HL-60 (cell line): Measurements from ENCODE around the gene SCN5A.

ENCODE experiments used
- GABPA ChIP-seq: IDR thresholded peaks from 2 replicates; pipeline ENCODE4 v1.6.1; 2012; ENCODE audit warnings: low read depth
- POLR2AphosphoS5 ChIP-seq: IDR thresholded peaks from 2 replicates; pipeline ENCODE4 v1.6.1; 2012; ENCODE audit warnings: low read depth
- SPI1 ChIP-seq: IDR thresholded peaks from 2 replicates; pipeline ENCODE4 v1.6.1; 2012; ENCODE audit warnings: low read depth, mild to moderate bottlenecking, borderline replicate concordance
- TF ChIP-seq, protein P1 (sequence below): IDR thresholded peaks from one replicate; pipeline ENCODE4 v1.5.1; 2011; ENCODE audit warnings: low read length, control low read depth, inconsistent platforms; ENCODE audit not compliant: insufficient read depth
- TF ChIP-seq, protein P2 (sequence below): IDR thresholded peaks from 2 replicates; pipeline ENCODE4 v1.6.1; 2012; ENCODE audit warnings: low read depth; ENCODE audit not compliant: insufficient replicate concordance

DNA sequence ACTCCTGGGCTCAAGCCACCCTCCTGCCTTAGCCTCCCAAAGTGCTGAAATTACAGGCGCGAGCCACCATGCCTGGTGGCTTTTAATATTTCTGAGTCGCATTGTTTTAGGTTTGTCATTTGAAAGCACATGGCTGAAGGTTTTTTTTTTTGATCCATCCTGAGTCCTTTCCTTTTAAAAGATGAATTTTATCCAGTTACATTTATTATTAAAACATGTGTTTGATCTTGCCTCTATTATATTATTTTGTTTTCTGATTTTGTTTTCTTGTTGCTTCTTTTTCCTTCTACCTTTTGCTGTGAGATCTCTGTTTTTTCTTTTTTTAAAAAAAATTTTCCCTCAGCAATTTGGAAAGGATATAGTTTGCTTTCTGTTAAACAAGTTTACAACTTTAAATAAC, 76.4 kb downstream of the SCN5A start:
- TF ChIP-seq, protein P1, sequence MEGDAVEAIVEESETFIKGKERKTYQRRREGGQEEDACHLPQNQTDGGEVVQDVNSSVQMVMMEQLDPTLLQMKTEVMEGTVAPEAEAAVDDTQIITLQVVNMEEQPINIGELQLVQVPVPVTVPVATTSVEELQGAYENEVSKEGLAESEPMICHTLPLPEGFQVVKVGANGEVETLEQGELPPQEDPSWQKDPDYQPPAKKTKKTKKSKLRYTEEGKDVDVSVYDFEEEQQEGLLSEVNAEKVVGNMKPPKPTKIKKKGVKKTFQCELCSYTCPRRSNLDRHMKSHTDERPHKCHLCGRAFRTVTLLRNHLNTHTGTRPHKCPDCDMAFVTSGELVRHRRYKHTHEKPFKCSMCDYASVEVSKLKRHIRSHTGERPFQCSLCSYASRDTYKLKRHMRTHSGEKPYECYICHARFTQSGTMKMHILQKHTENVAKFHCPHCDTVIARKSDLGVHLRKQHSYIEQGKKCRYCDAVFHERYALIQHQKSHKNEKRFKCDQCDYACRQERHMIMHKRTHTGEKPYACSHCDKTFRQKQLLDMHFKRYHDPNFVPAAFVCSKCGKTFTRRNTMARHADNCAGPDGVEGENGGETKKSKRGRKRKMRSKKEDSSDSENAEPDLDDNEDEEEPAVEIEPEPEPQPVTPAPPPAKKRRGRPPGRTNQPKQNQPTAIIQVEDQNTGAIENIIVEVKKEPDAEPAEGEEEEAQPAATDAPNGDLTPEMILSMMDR: no peak
- TF ChIP-seq POLR2AphosphoS5 (no peak), SPI1 (no peak), GABPA (no peak)
- TF ChIP-seq, protein P2, sequence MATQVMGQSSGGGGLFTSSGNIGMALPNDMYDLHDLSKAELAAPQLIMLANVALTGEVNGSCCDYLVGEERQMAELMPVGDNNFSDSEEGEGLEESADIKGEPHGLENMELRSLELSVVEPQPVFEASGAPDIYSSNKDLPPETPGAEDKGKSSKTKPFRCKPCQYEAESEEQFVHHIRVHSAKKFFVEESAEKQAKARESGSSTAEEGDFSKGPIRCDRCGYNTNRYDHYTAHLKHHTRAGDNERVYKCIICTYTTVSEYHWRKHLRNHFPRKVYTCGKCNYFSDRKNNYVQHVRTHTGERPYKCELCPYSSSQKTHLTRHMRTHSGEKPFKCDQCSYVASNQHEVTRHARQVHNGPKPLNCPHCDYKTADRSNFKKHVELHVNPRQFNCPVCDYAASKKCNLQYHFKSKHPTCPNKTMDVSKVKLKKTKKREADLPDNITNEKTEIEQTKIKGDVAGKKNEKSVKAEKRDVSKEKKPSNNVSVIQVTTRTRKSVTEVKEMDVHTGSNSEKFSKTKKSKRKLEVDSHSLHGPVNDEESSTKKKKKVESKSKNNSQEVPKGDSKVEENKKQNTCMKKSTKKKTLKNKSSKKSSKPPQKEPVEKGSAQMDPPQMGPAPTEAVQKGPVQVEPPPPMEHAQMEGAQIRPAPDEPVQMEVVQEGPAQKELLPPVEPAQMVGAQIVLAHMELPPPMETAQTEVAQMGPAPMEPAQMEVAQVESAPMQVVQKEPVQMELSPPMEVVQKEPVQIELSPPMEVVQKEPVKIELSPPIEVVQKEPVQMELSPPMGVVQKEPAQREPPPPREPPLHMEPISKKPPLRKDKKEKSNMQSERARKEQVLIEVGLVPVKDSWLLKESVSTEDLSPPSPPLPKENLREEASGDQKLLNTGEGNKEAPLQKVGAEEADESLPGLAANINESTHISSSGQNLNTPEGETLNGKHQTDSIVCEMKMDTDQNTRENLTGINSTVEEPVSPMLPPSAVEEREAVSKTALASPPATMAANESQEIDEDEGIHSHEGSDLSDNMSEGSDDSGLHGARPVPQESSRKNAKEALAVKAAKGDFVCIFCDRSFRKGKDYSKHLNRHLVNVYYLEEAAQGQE: no peak
